ENCODE measurements around the gene PAK4.

PAK4 gene

GRCh38 chr19:39158646-39159260 lies 33.2 kb downstream of the PAK4 start:
- H3K9me3 ChIP-seq (ENCODE audit: insufficient read depth, low read length), result no peaks in the 10 kb centered on the region
- H3K79me2 ChIP-seq (ENCODE audit: insufficient read depth, low read length), result no peaks in the 10 kb centered on the region
- no peak overlapping the region for H3K27ac ChIP-seq (ENCODE audit: low read depth, low read length)
- no peaks in the 10 kb centered on the region for H3K9me2 ChIP-seq (replicated peaks; ENCODE audit: insufficient read depth, low read length)
- H4K20me1 ChIP-seq (ENCODE audit: low read depth, low read length), result no peaks in the 10 kb centered on the region
- H2AFZ ChIP-seq (ENCODE audit: low read depth, low read length, severe bottlenecking), result no peak overlapping the region
- no peaks in the 10 kb centered on the region for H3K36me3 ChIP-seq (ENCODE audit: low read length)
- no peak overlapping the region for H3K4me2 ChIP-seq (ENCODE audit: low read depth, low read length, poor library complexity, severe bottlenecking)
- H3F3A ChIP-seq (ENCODE audit: insufficient read depth), result no peaks in the 10 kb centered on the region
- H3K9ac ChIP-seq (ENCODE audit: low read length), result no peak overlapping the region
- H3K4me3 ChIP-seq (ENCODE audit: insufficient read depth, low read length, poor library complexity, severe bottlenecking), result no peak overlapping the region
- no peaks in the 10 kb centered on the region for H3K27me3 ChIP-seq (ENCODE audit: low read length)
- TF ChIP-seq EZH2phosphoT487 (conservative IDR thresholded peaks at IDR 0.05; ENCODE audit: low read length) (no peak), CTCF (IDR thresholded peaks at IDR 0.05; ENCODE audit: insufficient read depth, low read length, poor library complexity, severe bottlenecking) (no peak)

GRCh38 chr19:39160523-39160861 lies 34.9 kb downstream of the PAK4 start:
- H4K20me1 ChIP-seq (ENCODE audit: low read depth, low read length), result no peaks in the 10 kb centered on the region
- no peak overlapping the region for H3K4me2 ChIP-seq (ENCODE audit: low read depth, low read length, poor library complexity, severe bottlenecking)
- no peak for TF ChIP-seq EZH2phosphoT487 (conservative IDR thresholded peaks at IDR 0.05; ENCODE audit: low read length)
- TF ChIP-seq CTCF (IDR thresholded peaks at IDR 0.05; ENCODE audit: insufficient read depth, low read length, poor library complexity, severe bottlenecking), result no peak
- H3F3A ChIP-seq (ENCODE audit: insufficient read depth), result no peaks in the 10 kb centered on the region
- H3K9me3 ChIP-seq (ENCODE audit: insufficient read depth, low read length), result no peaks in the 10 kb centered on the region
- H3K27ac ChIP-seq (ENCODE audit: low read depth, low read length), result no peak overlapping the region
- no peak overlapping the region for H2AFZ ChIP-seq (ENCODE audit: low read depth, low read length, severe bottlenecking)
- no peaks in the 10 kb centered on the region for H3K79me2 ChIP-seq (ENCODE audit: insufficient read depth, low read length)
- H3K36me3 ChIP-seq (ENCODE audit: low read length), result no peaks in the 10 kb centered on the region
- no peaks in the 10 kb centered on the region for H3K9me2 ChIP-seq (replicated peaks; ENCODE audit: insufficient read depth, low read length)
- H3K27me3 ChIP-seq (ENCODE audit: low read length), result no peaks in the 10 kb centered on the region
- H3K4me3 ChIP-seq (ENCODE audit: insufficient read depth, low read length, poor library complexity, severe bottlenecking), result no peak overlapping the region
- no peak overlapping the region for H3K9ac ChIP-seq (ENCODE audit: low read length)

- TF ChIP-seq EZH2phosphoT487 (conservative IDR thresholded peaks at IDR 0.05; ENCODE audit: low read length) (no peak), CTCF (IDR thresholded peaks at IDR 0.05; ENCODE audit: insufficient read depth, low read length, poor library complexity, severe bottlenecking) (no peak)
- no peaks in the 10 kb centered on the region for H4K20me1 ChIP-seq (ENCODE audit: low read depth, low read length)
- no peaks in the 10 kb centered on the region for H3K79me2 ChIP-seq (ENCODE audit: insufficient read depth, low read length)
- no peaks in the 10 kb centered on the region for H3K36me3 ChIP-seq (ENCODE audit: low read length)
- no peaks in the 10 kb centered on the region for H3K27me3 ChIP-seq (ENCODE audit: low read length)
- no peak overlapping the region for H2AFZ ChIP-seq (ENCODE audit: low read depth, low read length, severe bottlenecking)
- no peak overlapping the region for H3K4me3 ChIP-seq (ENCODE audit: insufficient read depth, low read length, poor library complexity, severe bottlenecking)
- H3K27ac ChIP-seq (ENCODE audit: low read depth, low read length), result no peak overlapping the region
- no peaks in the 10 kb centered on the region for H3K9me2 ChIP-seq (replicated peaks; ENCODE audit: insufficient read depth, low read length)
- H3K9ac ChIP-seq (ENCODE audit: low read length), result no peak overlapping the region
- no peaks in the 10 kb centered on the region for H3K9me3 ChIP-seq (ENCODE audit: insufficient read depth, low read length)
- H3K4me2 ChIP-seq (ENCODE audit: low read depth, low read length, poor library complexity, severe bottlenecking), result no peak overlapping the region
- no peaks in the 10 kb centered on the region for H3F3A ChIP-seq (ENCODE audit: insufficient read depth)
Observed at GRCh38 chr19:39160889-39161672, 35.5 kb downstream of the PAK4 start.

Data from SU-DHL-6 (cell line).